Skin epidermis (tissue), 12 donors: ENCODE results near the gene ACTR3.
A peak's percentile ranks its signal among the peaks of the same experiment; 100 is the strongest.

Source experiments
- H3K27ac ChIP-seq, 21 experiments: fragments of 200-600 bp; sonication (generic) in 11 of 21; one replicate each; pipeline ENCODE4 v1.5.0; 2020; ENCODE audit warnings: mild to moderate bottlenecking in 3 of 21, inconsistent platforms in 2 of 21, moderate library complexity in 2 of 21
- H3K4me3 ChIP-seq, 7 experiments: fragments of 200-600 bp; sonication (generic) in 2 of 7; one replicate each; pipeline ENCODE4 v1.5.0; 2020; ENCODE audit warnings: inconsistent platforms in 2 of 7, mild to moderate bottlenecking in 2 of 7, moderate library complexity in 1 of 7

The ACTR3 gene

GRCh38 chr2:113872201-113872600 lies 17.7 kb upstream of the ACTR3 start:
- Histone ChIP-seq H3K27ac (no peak overlapping the region), H3K4me3 (no peak overlapping the region)

- Histone ChIP-seq H3K27ac (no peak overlapping the region), H3K4me3 (no peak overlapping the region)
These were observed 16.0 kb upstream of the ACTR3 start for GRCh38 chr2:113873867-113874266.

GRCh38 chr2:113875135-113875534 lies 14.8 kb upstream of the ACTR3 start:
- no peak overlapping the region for H3K4me3 ChIP-seq
- no peak overlapping the region for H3K27ac ChIP-seq

GRCh38 chr2:113876503-113877387 lies 13.1 kb upstream of the ACTR3 start:
- Histone ChIP-seq H3K4me3 (no peak overlapping the region), H3K27ac (peak overlapping the region in 9 of 21 experiments; percentile 4 to 75 (median 39))

GRCh38 chr2:113877711-113878598 lies 11.9 kb upstream of the ACTR3 start:
- Histone ChIP-seq H3K27ac (peak overlapping the region in 10 of 21 experiments; percentile 30 to 75 (median 53)), H3K4me3 (no peak overlapping the region)

GRCh38 chr2:113878743-113879142 lies 11.1 kb upstream of the ACTR3 start:
- no peak overlapping the region for H3K27ac ChIP-seq
- no peak overlapping the region for H3K4me3 ChIP-seq

GRCh38 chr2:113879457-113879856 lies 10.4 kb upstream of the ACTR3 start:
- Histone ChIP-seq H3K4me3 (no peak overlapping the region), H3K27ac (no peak overlapping the region)

- H3K27ac ChIP-seq: peak overlapping the region in 15 of 21 experiments; percentile 32 to 99 (median 66)
These were observed 3.3 kb upstream of the ACTR3 start for GRCh38 chr2:113886479-113887008.

GRCh38 chr2:113887009-113887792 lies 2.7 kb upstream of the ACTR3 start:
- H3K4me3 ChIP-seq: no peak overlapping the region
- peak overlapping the region in 16 of 21 experiments; percentile 32 to 99 (median 66) for H3K27ac ChIP-seq

More at GRCh38 chr2:113886479-113887008, 3.3 kb upstream of the ACTR3 start:
- no peak overlapping the region for H3K4me3 ChIP-seq

GRCh38 chr2:113888641-113889470 lies 1.0 kb upstream of the ACTR3 start:
- H3K27ac ChIP-seq: peak overlapping the region; percentile 48 to 100 (median 99)

GRCh38 chr2:113890253-113891235 lies 655 bp downstream of the ACTR3 start:
- Histone ChIP-seq H3K27ac (peak overlapping the region; percentile 95 to 100 (median 100)), H3K4me3 (peak overlapping the region; percentile 71 to 100 (median 85))

More at GRCh38 chr2:113888641-113889470, 1.0 kb upstream of the ACTR3 start:
- peak overlapping the region; percentile 42 to 97 (median 83) for H3K4me3 ChIP-seq

- Histone ChIP-seq H3K27ac (peak overlapping the region in 20 of 21 experiments; percentile 96 to 100 (median 100)), H3K4me3 (peak overlapping the region; percentile 71 to 100 (median 85))
These were observed 1.5 kb downstream of the ACTR3 start for GRCh38 chr2:113891265-113891959.

GRCh38 chr2:113892004-113892710 lies 2.3 kb downstream of the ACTR3 start:
- Histone ChIP-seq H3K4me3 (peak overlapping the region in 6 of 7 experiments; percentile 11 to 97 (median 84)), H3K27ac (peak overlapping the region in 12 of 21 experiments; percentile 96 to 100 (median 99))

GRCh38 chr2:113894156-113894743 lies 4.4 kb downstream of the ACTR3 start:
- Histone ChIP-seq H3K27ac (peak overlapping the region in 11 of 21 experiments; percentile 3 to 99 (median 31)), H3K4me3 (peak overlapping the region in 1 of 7 experiments; percentile 1)

- Histone ChIP-seq H3K4me3 (no peak overlapping the region), H3K27ac (peak overlapping the region in 2 of 21 experiments; percentile 29 to 99)
These were observed 5.4 kb downstream of the ACTR3 start for GRCh38 chr2:113895301-113895700.
